GM12873 (cell line): ENCODE results near the gene USP28.

Source experiments
- CTCF ChIP-seq: IDR thresholded peaks from 2 replicates; pipeline ENCODE4 v1.5.1; 2012; ENCODE audit warnings: low read depth, mild to moderate bottlenecking, moderate library complexity, low read length, control low read depth; ENCODE audit not compliant: insufficient read depth; ENCODE audit errors: missing control alignments

Gene USP28

DNA sequence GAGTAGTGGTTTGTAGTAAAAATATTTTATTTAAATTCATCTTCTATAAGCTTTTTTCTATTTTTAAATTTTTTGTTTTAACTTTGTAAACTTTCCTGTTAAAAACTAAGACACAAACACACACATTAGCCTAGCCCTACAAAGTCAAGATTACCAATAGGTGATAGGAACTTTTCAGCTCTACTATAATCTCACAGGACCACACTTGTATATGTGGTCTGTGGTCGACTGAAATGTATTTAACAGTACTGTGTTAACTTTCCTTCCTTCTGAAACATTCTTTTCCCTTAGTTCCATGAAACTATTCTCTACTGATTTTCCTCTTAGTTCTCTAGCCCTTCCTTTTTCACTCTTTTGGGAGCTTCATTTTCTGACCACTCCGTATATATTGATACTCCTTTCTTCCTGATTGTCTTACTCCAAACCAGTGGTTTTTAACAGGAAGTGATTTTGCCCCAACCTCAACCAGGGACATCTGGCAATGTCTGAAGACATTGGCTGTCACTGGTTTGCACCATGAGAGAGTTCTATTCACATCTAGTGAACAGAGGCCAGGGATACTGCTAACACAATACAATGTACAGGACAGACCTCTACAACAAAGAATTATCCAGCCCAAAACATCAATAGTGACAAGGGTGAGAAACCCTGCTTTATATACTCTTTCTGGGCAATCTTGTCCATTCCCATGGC is 110.7 kb downstream of the USP28 start:
- no peak for TF ChIP-seq CTCF

GRCh38 chr11:113760241-113760640 is 115.1 kb downstream of the USP28 start:
- no peak for TF ChIP-seq CTCF

DNA sequence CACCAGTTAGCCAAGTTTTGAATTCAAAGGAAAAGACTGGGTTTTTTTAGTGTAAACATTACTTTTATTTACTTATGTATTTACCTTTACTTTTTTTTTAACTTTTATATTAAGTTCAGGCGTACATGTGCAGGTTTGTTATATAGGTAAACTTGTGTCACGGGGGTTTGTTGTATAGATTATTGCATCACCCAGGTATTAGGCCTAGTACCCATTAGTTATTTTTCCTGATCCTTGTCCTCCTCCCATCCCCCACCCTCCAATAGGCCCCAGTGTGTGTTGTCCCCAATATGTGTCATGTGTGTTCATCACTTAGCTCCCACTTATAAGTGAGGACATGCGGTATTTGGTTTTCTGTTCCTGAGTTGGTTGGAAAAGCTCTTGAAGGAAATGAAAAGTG is 122.4 kb downstream of the USP28 start:
- TF ChIP-seq CTCF: no peak
